Measurements from ENCODE around the gene RNASEL. TPM values are rescaled to one million over a fixed set of nuclear protein-coding genes. Genes with fewer than 3 reads are reported as not detected.
A peak's percentile ranks its signal among the peaks of the same experiment; 100 is the strongest.

The RNASEL gene
- total RNA-seq, 4 donors from 2014 or later = 12.3 to 17.9 (median 15.3) TPM

- H3K27me3 ChIP-seq = no peaks in the 10 kb centered on the region
- peaks cover 34 to 59% of the 10 kb centered on the region in 2 donors for H3K4me1 ChIP-seq
- H3K27ac ChIP-seq = no peak overlapping the region
- H3K9me3 ChIP-seq = no peaks in the 10 kb centered on the region
- no peak for TF ChIP-seq CTCF (IDR thresholded peaks at IDR 0.05)
- TF ChIP-seq POLR2A (IDR thresholded peaks at IDR 0.05) = no peak
- H3K4me3 ChIP-seq (replicated peaks in 1 of 3) = no peak overlapping the region
- H3K36me3 ChIP-seq = no peaks in the 10 kb centered on the region
- intact Hi-C loops (cut with DNase I) = no loop called here
- no peak for DNase-seq
- 98 to 100% methylated on average over 2 of the region's 2 CpGs for WGBS, 2 donors
Observed at GRCh38 chr1:182621906-182622305, 32.9 kb upstream of the RNASEL start.

GRCh38 chr1:182620924-182621585 lies 32.0 kb upstream of the RNASEL start:
- no peaks in the 10 kb centered on the region for H3K27me3 ChIP-seq
- H3K27ac ChIP-seq = no peak overlapping the region
- DNase-seq = no peak
- H3K9me3 ChIP-seq = no peaks in the 10 kb centered on the region
- intact Hi-C loops (cut with DNase I) = no loop called here
- no peaks in the 10 kb centered on the region for H3K36me3 ChIP-seq
- H3K4me3 ChIP-seq (replicated peaks in 1 of 3) = no peak overlapping the region
- peaks cover 35 to 62% of the 10 kb centered on the region in 2 donors for H3K4me1 ChIP-seq
- TF ChIP-seq POLR2A (IDR thresholded peaks at IDR 0.05) (no peak), CTCF (IDR thresholded peaks at IDR 0.05) (no peak)

GRCh38 chr1:182617734-182618351 lies 28.8 kb upstream of the RNASEL start:
- DNase-seq = peak; percentile 32 to 49
- H3K36me3 ChIP-seq = no peaks in the 10 kb centered on the region
- peak in 1 of 2 donors; percentile 40 for TF ChIP-seq POLR2A (IDR thresholded peaks at IDR 0.05)
- no peak for TF ChIP-seq CTCF (IDR thresholded peaks at IDR 0.05)
- H3K4me1 ChIP-seq = peaks cover 38 to 49% of the 10 kb centered on the region in 2 donors
- no peak overlapping the region for H3K4me3 ChIP-seq (replicated peaks in 1 of 3)
- H3K27me3 ChIP-seq = no peaks in the 10 kb centered on the region
- intact Hi-C loops (cut with DNase I) = loop anchor here (10.0 kb wide), 1 partner anchor 47 kb away; no protein-coding TSS in a partner anchor
- H3K9me3 ChIP-seq = no peaks in the 10 kb centered on the region
- H3K27ac ChIP-seq = peak overlapping the region; percentile 83 to 95 (median 92)
- WGBS, 2 donors = 49 to 61% methylated on average over 6 of the region's 6 CpGs

- no peak for DNase-seq
- WGBS, 2 donors = 87% methylated on average over 4 of the region's 4 CpGs
- no peaks in the 10 kb centered on the region for H3K9me3 ChIP-seq
- intact Hi-C loops (cut with DNase I) = loop anchor here (10.0 kb wide), 1 partner anchor 48 kb away; no protein-coding TSS in a partner anchor
- no peaks in the 10 kb centered on the region for H3K27me3 ChIP-seq
- H3K27ac ChIP-seq = peak overlapping the region; percentile 83 to 95 (median 92)
- no peaks in the 10 kb centered on the region for H3K36me3 ChIP-seq
- peaks cover 38 to 48% of the 10 kb centered on the region in 2 donors for H3K4me1 ChIP-seq
- TF ChIP-seq POLR2A (IDR thresholded peaks at IDR 0.05) (no peak), CTCF (IDR thresholded peaks at IDR 0.05) (no peak)
- H3K4me3 ChIP-seq (replicated peaks in 1 of 3) = no peak overlapping the region
Observed at GRCh38 chr1:182617014-182617429, 28.0 kb upstream of the RNASEL start.
